Breast epithelium (tissue), 3 donors: Measurements from ENCODE around the gene USPL1.

Experiments used
- CTCF ChIP-seq, 3 donors: fragments of 450-650 bp; IDR thresholded peaks; one replicate each; pipeline ENCODE4 v1.5.1; 2016 to 2017; ENCODE audit warnings: antibody characterized with exemption in 3 of 3, mild to moderate bottlenecking in 3 of 3, moderate library complexity in 3 of 3
- POLR2A ChIP-seq: fragments of 450-650 bp; IDR thresholded peaks from one replicate; pipeline ENCODE4 v1.6.1; 2016; ENCODE audit warnings: antibody characterized with exemption, mild to moderate bottlenecking, moderate library complexity
- POLR2AphosphoS5 ChIP-seq, 3 donors: sonication (generic); formaldehyde crosslinking; IDR thresholded peaks; one replicate each; pipeline ENCODE4 v1.6.1; 2017; ENCODE audit warnings: antibody characterized with exemption in 3 of 3

- no peak for TF ChIP-seq CTCF (IDR thresholded peaks at IDR 0.05)
- no peak for TF ChIP-seq POLR2A
- no peak for TF ChIP-seq POLR2AphosphoS5 (IDR thresholded peaks at IDR 0.05)
Measured at GRCh38 chr13:30607908-30608307, 9.8 kb upstream of the USPL1 start.
